Activated CD4-positive, alpha-beta memory T cell treated with anti-CD3 and anti-CD28 coated beads for 36 hours (primary cell): ENCODE results near the gene SLC25A46. TPM values are rescaled to one million over a fixed set of nuclear protein-coding genes. Genes with fewer than 3 reads are reported as not detected.
"Not testable (repeated sequence)": the region's sequence is repeated elsewhere in the genome, so short reads cannot be mapped to it uniquely, and the experiment has no call there.

Experiments
- CTCF ChIA-PET: fragments of 350-600 bp; sonication (Branson Sonifier 250); formaldehyde crosslinking; loops from one replicate; lab custom pipeline; 2021; ENCODE audit warnings: antibody characterized with exemption, inconsistent platforms; lab: Charles Lee
- POLR2A ChIA-PET: fragments of 350-600 bp; sonication (Branson Sonifier 250); formaldehyde crosslinking; loops from one replicate; lab custom pipeline; 2021; ENCODE audit warnings: antibody characterized with exemption; lab: Charles Lee
- DNase-seq: peaks from one replicate; pipeline ENCODE4 v3.0.0-alpha.2; 2020
- H3K27ac Mint-ChIP-seq: one replicate; pipeline ENCODE4 v1.8.0; 2021; ENCODE audit warnings: mixed read lengths
- H3K27me3 Mint-ChIP-seq: one replicate; pipeline ENCODE4 v1.8.0; 2021; ENCODE audit warnings: mixed read lengths
- H3K36me3 Mint-ChIP-seq: one replicate; pipeline ENCODE4 v1.8.0; 2021; ENCODE audit warnings: mixed read lengths
- H3K4me1 Mint-ChIP-seq: one replicate; pipeline ENCODE4 v1.8.0; 2021; ENCODE audit warnings: low read depth, mixed read lengths
- H3K4me3 Mint-ChIP-seq: one replicate; pipeline ENCODE4 v1.8.0; 2021; ENCODE audit warnings: mild to moderate bottlenecking, mixed read lengths
- H3K9me3 Mint-ChIP-seq: one replicate; pipeline ENCODE4 v1.8.0; 2021; ENCODE audit warnings: mixed read lengths
- intact Hi-C: fragments of 100-400 bp; cut with micrococcal nuclease; formaldehyde crosslinking; loops from one replicate; pipeline ENCODE4 v1.15.1; 2023
- total RNA-seq, 2 experiments: library from RNA; stranded (reverse); gene quantifications; one replicate each; pipeline ENCODE4 v1.2.3, GENCODE V29; 2021

The SLC25A46 gene
- total RNA-seq, 2 experiments from 2014 or later: 35.4 to 37.6 TPM

DNA sequence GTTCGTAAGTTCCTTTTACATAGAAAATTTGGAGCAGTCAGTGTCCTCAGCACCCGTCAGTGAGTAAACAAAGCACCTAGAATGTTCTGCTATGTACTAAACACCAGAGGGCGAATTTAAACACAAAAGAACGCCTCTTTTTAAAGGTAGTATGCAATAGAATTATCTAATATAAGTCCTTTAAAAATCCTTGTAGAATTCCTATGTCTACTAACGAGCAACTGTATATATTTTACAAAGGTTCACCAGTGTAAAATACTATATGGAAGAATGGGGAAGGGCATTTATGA, 11.8 kb upstream of the SLC25A46 start:
- intact Hi-C loops: no loop called here
- no peaks in the 10 kb centered on the region for H3K36me3 Mint-ChIP-seq
- no peak for DNase-seq
- POLR2A ChIA-PET: interaction anchor here (1.4 kb wide), 1 partner anchor 10 kb away, joined by 5 read pairs; no protein-coding TSS in a partner anchor
- H3K27ac Mint-ChIP-seq: peak overlapping the region; percentile 33
- no peaks in the 10 kb centered on the region for H3K27me3 Mint-ChIP-seq
- peak overlapping the region; percentile 83 for H3K4me3 Mint-ChIP-seq
- no peaks in the 10 kb centered on the region for H3K9me3 Mint-ChIP-seq
- CTCF ChIA-PET: interaction anchor here (1.0 to 3.2 kb wide), 2 partner anchors 12 to 26 kb away, joined by 3 to 13 read pairs; partner anchors contain the start of gene SLC25A46
- peaks cover 3% of the 10 kb centered on the region for H3K4me1 Mint-ChIP-seq

- DNase-seq, H3K27me3 Mint-ChIP-seq, H3K36me3 Mint-ChIP-seq, POLR2A ChIA-PET, CTCF ChIA-PET, intact Hi-C loops, H3K9me3 Mint-ChIP-seq, H3K4me3 Mint-ChIP-seq, H3K4me1 Mint-ChIP-seq, H3K27ac Mint-ChIP-seq: not testable (repeated sequence)
Observed at GRCh38 chr5:110731499-110731898, 7.3 kb upstream of the SLC25A46 start.

GRCh38 chr5:110734101-110734500, 4.7 kb upstream of the SLC25A46 start:
- Mint-ChIP-seq H3K27me3 (peaks cover 6% of the 10 kb centered on the region), H3K4me1 (peaks cover 9% of the 10 kb centered on the region), H3K9me3 (no peaks in the 10 kb centered on the region), H3K4me3 (no peak overlapping the region), H3K27ac (no peak overlapping the region), H3K36me3 (no peaks in the 10 kb centered on the region)
- no peak for DNase-seq
- intact Hi-C loops: no loop called here
- POLR2A ChIA-PET: no interaction called here
- CTCF ChIA-PET: no interaction called here

DNA sequence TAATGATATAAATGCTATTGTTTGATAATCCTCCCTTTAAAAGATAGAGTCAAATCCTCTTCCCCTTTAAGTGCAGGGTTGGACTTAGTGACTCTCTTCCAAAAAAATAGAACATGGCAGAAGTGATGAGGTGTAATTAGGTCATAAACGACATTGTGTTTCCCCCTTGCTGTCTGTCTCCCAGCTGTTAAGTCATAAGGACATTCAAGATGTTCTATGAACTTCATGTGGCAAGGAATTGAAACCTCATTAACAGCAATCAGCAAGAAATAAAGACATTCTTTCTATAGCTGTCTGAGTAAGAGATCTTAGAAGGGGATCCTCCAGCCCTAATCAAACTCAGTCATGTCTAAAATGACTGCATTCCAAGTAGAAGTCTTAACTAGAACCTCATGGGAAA, 3.3 kb upstream of the SLC25A46 start:
- ChIA-PET POLR2A (no interaction called here), CTCF (no interaction called here)
- Mint-ChIP-seq H3K27me3 (peaks cover 6% of the 10 kb centered on the region), H3K36me3 (peaks cover 3% of the 10 kb centered on the region), H3K4me1 (peaks cover 17% of the 10 kb centered on the region), H3K9me3 (no peaks in the 10 kb centered on the region), H3K4me3 (no peak overlapping the region), H3K27ac (no peak overlapping the region)
- intact Hi-C loops: loop anchor here (5.0 kb wide), 3 partner anchors 777 to 1427 kb away; partner anchors contain the start of gene STARD4
- DNase-seq: no peak

- CTCF ChIA-PET: interaction anchor here (3.5 kb wide), 1 partner anchor 11 kb away, joined by 13 read pairs; the partner anchor contains the start of gene TMEM232
- peak overlapping the region; percentile 28 for H3K4me3 Mint-ChIP-seq
- H3K36me3 Mint-ChIP-seq: peaks cover 3% of the 10 kb centered on the region
- H3K27ac Mint-ChIP-seq: no peak overlapping the region
- POLR2A ChIA-PET: interaction anchor here (1.6 kb wide), 1 partner anchor 10 kb away, joined by 5 read pairs; the partner anchor contains the start of gene TMEM232
- no peaks in the 10 kb centered on the region for H3K9me3 Mint-ChIP-seq
- no peak for DNase-seq
- peaks cover 28% of the 10 kb centered on the region for H3K4me1 Mint-ChIP-seq
- peaks cover 6% of the 10 kb centered on the region for H3K27me3 Mint-ChIP-seq
- intact Hi-C loops: loop anchor here (5.0 kb wide), 3 partner anchors 776 to 1426 kb away; partner anchors contain the start of gene STARD4
Observed at GRCh38 chr5:110736753-110737152, 2.1 kb upstream of the SLC25A46 start.

GRCh38 chr5:110738503-110738811, 350 bp upstream of the SLC25A46 start:
- Mint-ChIP-seq H3K27me3 (peaks cover 6% of the 10 kb centered on the region), H3K9me3 (no peaks in the 10 kb centered on the region), H3K4me1 (peaks cover 34% of the 10 kb centered on the region), H3K36me3 (peaks cover 3% of the 10 kb centered on the region), H3K27ac (peak overlapping the region; percentile 84), H3K4me3 (peak overlapping the region; percentile 91)
- POLR2A ChIA-PET: interaction anchor here (0.9 to 2.2 kb wide), 2 partner anchors 15 to 354 kb away, joined by 4 to 8 read pairs; partner anchors contain the start of gene WDR36
- CTCF ChIA-PET: interaction anchor here (2.4 to 3.5 kb wide), 2 partner anchors 12 to 353 kb away, joined by 6 to 13 read pairs; partner anchors contain the start of genes TMEM232 and WDR36
- intact Hi-C loops: loop anchor here (1.0 to 5.0 kb wide), 6 partner anchors 12 to 1424 kb away; partner anchors contain the start of genes PJA2, STARD4, TMEM232 and WDR36
- no peak for DNase-seq

DNA sequence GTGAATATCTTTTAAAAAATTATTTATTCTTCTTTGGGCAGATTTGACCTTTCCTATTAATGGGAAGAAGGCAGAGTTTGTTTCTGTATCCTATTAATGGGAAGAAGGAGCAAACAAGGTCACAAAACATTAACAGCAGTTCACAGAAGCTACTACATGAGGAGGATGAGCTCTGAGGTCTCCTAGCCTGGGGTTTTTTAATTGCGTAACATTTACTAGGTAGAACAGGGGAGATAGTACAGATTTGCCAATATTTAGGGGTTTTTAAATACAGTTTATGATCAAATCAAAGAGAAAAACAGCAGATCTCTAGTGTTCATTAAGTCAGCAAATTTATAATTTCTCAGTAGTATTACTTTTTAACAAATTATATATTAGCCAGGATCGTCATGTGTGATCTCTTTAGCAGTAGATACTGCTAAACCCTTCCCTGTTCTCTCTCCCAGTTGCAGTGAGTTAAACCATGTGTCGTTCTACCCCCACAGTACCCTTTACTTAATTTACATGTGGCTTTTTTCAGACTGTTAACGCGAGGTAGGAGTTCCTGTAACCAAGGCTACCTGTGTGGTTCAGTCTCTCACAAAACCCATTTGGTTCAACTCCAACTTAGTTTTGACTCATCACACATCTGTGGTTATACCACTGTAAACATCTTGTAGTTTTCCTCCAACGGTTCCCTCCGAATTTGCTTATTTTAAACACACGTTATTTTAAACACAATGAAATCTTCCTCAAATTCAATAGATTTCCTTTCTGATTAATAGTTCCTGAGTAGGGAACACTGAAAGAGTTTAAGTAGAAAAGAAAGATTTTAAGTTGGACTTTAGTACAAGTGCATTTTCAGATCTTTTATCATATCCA, 13.3 kb downstream of the SLC25A46 start:
- intact Hi-C loops: loop anchor here (1.0 to 5.0 kb wide), 10 partner anchors 13 to 1341 kb away; partner anchors contain the start of genes CAMK4, SLC25A46, TMEM232 and WDR36
- ChIA-PET POLR2A (interaction anchor here (1.0 to 1.1 kb wide), 2 partner anchors 14 to 502 kb away, joined by 4 read pairs; partner anchors contain the start of gene SLC25A46), CTCF (interaction anchor here (0.7 kb wide), 1 partner anchor 25 kb away, joined by 3 read pairs; the partner anchor contains the start of gene TMEM232)
- peaks cover 46% of the 10 kb centered on the region for H3K4me1 Mint-ChIP-seq
- peak overlapping the region; percentile 88 for H3K27ac Mint-ChIP-seq
- H3K36me3 Mint-ChIP-seq: peaks cover 32% of the 10 kb centered on the region
- no peaks in the 10 kb centered on the region for H3K27me3 Mint-ChIP-seq
- DNase-seq: peak; percentile 50
- peak overlapping the region; percentile 62 for H3K4me3 Mint-ChIP-seq
- no peaks in the 10 kb centered on the region for H3K9me3 Mint-ChIP-seq

- Mint-ChIP-seq H3K4me1 (peaks cover 46% of the 10 kb centered on the region), H3K9me3 (no peaks in the 10 kb centered on the region), H3K36me3 (peaks cover 30% of the 10 kb centered on the region), H3K27ac (peak overlapping the region; percentile 88), H3K27me3 (no peaks in the 10 kb centered on the region), H3K4me3 (peak overlapping the region; percentile 62)
- DNase-seq: no peak
- POLR2A ChIA-PET: interaction anchor here (1.0 to 1.1 kb wide), 2 partner anchors 15 to 502 kb away, joined by 4 read pairs; partner anchors contain the start of gene SLC25A46
- intact Hi-C loops: loop anchor here (1.0 to 5.0 kb wide), 10 partner anchors 14 to 1342 kb away; partner anchors contain the start of genes CAMK4, SLC25A46, TMEM232 and WDR36
- CTCF ChIA-PET: interaction anchor here (0.7 to 1.4 kb wide), 2 partner anchors 26 to 113 kb away, joined by 3 read pairs; partner anchors contain the start of gene TMEM232
Observed at GRCh38 chr5:110752953-110753352, 14.1 kb downstream of the SLC25A46 start.

DNA sequence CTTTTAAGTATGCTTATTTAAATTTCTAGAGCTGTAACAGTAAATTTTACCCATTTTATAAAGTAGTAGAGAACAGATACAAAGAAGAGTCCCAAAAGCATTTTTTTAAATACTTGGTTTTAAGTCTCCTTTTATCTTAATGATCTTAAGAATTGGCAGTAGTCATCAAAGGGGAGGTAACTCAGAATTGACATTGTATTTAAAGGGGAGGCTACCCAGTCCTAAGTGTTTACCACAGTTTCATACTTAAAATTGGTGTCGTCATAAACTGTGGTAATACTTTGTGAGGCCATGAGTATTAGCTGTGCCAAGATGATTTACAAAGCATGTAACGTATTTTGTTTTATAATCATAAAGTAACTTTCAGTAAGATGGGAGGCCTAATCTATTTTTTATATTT, 14.8 kb downstream of the SLC25A46 start:
- Mint-ChIP-seq H3K36me3 (peaks cover 30% of the 10 kb centered on the region), H3K9me3 (no peaks in the 10 kb centered on the region), H3K27ac (peak overlapping the region; percentile 20), H3K4me3 (no peak overlapping the region), H3K27me3 (no peaks in the 10 kb centered on the region), H3K4me1 (peaks cover 46% of the 10 kb centered on the region)
- POLR2A ChIA-PET: interaction anchor here (1.0 to 1.1 kb wide), 2 partner anchors 15 to 501 kb away, joined by 4 read pairs; partner anchors contain the start of gene SLC25A46
- DNase-seq: no peak
- intact Hi-C loops: loop anchor here (2.0 to 5.0 kb wide), 5 partner anchors 471 to 1343 kb away; partner anchors contain the start of gene CAMK4
- CTCF ChIA-PET: interaction anchor here (1.4 kb wide), 1 partner anchor 112 kb away, joined by 3 read pairs; no protein-coding TSS in a partner anchor

- Mint-ChIP-seq H3K9me3 (no peaks in the 10 kb centered on the region), H3K27me3 (no peaks in the 10 kb centered on the region), H3K4me1 (peaks cover 43% of the 10 kb centered on the region), H3K36me3 (peaks cover 25% of the 10 kb centered on the region), H3K27ac (peak overlapping the region; percentile 59), H3K4me3 (no peak overlapping the region)
- intact Hi-C loops: loop anchor here (5.0 kb wide), 1 partner anchor 1062 kb away; no protein-coding TSS in a partner anchor
- ChIA-PET CTCF (interaction anchor here (1.4 kb wide), 1 partner anchor 111 kb away, joined by 3 read pairs; no protein-coding TSS in a partner anchor), POLR2A (no interaction called here)
- DNase-seq: no peak
Observed at GRCh38 chr5:110754181-110754580, 15.4 kb downstream of the SLC25A46 start.

- intact Hi-C loops: loop anchor here (1.0 to 2.0 kb wide), 4 partner anchors 306 to 1390 kb away; partner anchors contain the start of gene WDR36
- no peak overlapping the region for H3K27ac Mint-ChIP-seq
- CTCF ChIA-PET: interaction anchor here (1.0 to 2.5 kb wide), 13 partner anchors 9 to 1069 kb away, joined by 3 to 11 read pairs (median 4); no protein-coding TSS in a partner anchor
- H3K9me3 Mint-ChIP-seq: no peaks in the 10 kb centered on the region
- peaks cover 27% of the 10 kb centered on the region for H3K4me1 Mint-ChIP-seq
- H3K4me3 Mint-ChIP-seq: no peak overlapping the region
- H3K27me3 Mint-ChIP-seq: no peaks in the 10 kb centered on the region
- peaks cover 21% of the 10 kb centered on the region for H3K36me3 Mint-ChIP-seq
- no peak for DNase-seq
- POLR2A ChIA-PET: no interaction called here
Observed at GRCh38 chr5:110757118-110757729, 18.4 kb downstream of the SLC25A46 start.
